ENCODE measurements around the gene IMMP2L. TPM values are rescaled to one million over a fixed set of nuclear protein-coding genes. Genes with fewer than 3 reads are reported as not detected.

Gene IMMP2L
- total RNA-seq, 1 donor from 2014 or later = 29.7 TPM

GRCh38 chr7:110962826-110963225 lies 599.5 kb downstream of the IMMP2L start:
- no peak for TF ChIP-seq CTCF (IDR thresholded peaks at IDR 0.05; ENCODE audit: unreplicated experiment)
- Mint-ChIP-seq H3K27ac (no peak overlapping the region), H3K36me3 (ENCODE audit: insufficient read depth) (no peaks in the 10 kb centered on the region), H3K27me3 (peaks cover 11% of the 10 kb centered on the region), H3K9me3 (ENCODE audit: low read depth) (peaks cover 2% of the 10 kb centered on the region), H3K4me1 (ENCODE audit: low read depth) (peaks cover 7% of the 10 kb centered on the region), H3K4me3 (ENCODE audit: low read depth) (no peak overlapping the region)
- no peak for DNase-seq (ENCODE audit: low spot score, unreplicated experiment)

- no peak for TF ChIP-seq CTCF (IDR thresholded peaks at IDR 0.05; ENCODE audit: unreplicated experiment)
- no peak overlapping the region for H3K27ac Mint-ChIP-seq
Measured at GRCh38 chr7:110962374-110962773, 599.9 kb downstream of the IMMP2L start.

GRCh38 chr7:110960811-110961210 lies 601.5 kb downstream of the IMMP2L start:
- DNase-seq (ENCODE audit: low spot score, unreplicated experiment) = no peak
- H3K4me3 Mint-ChIP-seq (ENCODE audit: low read depth) = no peak overlapping the region
- TF ChIP-seq CTCF (IDR thresholded peaks at IDR 0.05; ENCODE audit: unreplicated experiment) = no peak
- H3K27me3 Mint-ChIP-seq = peaks cover 11% of the 10 kb centered on the region
- H3K4me1 Mint-ChIP-seq (ENCODE audit: low read depth) = peaks cover 7% of the 10 kb centered on the region
- H3K27ac Mint-ChIP-seq = no peak overlapping the region
- no peaks in the 10 kb centered on the region for H3K36me3 Mint-ChIP-seq (ENCODE audit: insufficient read depth)
- H3K9me3 Mint-ChIP-seq (ENCODE audit: low read depth) = peaks cover 7% of the 10 kb centered on the region

More at GRCh38 chr7:110962374-110962773, 599.9 kb downstream of the IMMP2L start:
- DNase-seq (ENCODE audit: low spot score, unreplicated experiment) = no peak
- peaks cover 11% of the 10 kb centered on the region for H3K27me3 Mint-ChIP-seq
- H3K9me3 Mint-ChIP-seq (ENCODE audit: low read depth) = peaks cover 6% of the 10 kb centered on the region
- H3K4me1 Mint-ChIP-seq (ENCODE audit: low read depth) = peaks cover 7% of the 10 kb centered on the region
- H3K4me3 Mint-ChIP-seq (ENCODE audit: low read depth) = no peak overlapping the region
- no peaks in the 10 kb centered on the region for H3K36me3 Mint-ChIP-seq (ENCODE audit: insufficient read depth)

- H3K4me3 Mint-ChIP-seq (ENCODE audit: low read depth) = no peak overlapping the region
- peaks cover 10% of the 10 kb centered on the region for H3K4me1 Mint-ChIP-seq (ENCODE audit: low read depth)
- no peak for DNase-seq (ENCODE audit: low spot score, unreplicated experiment)
- no peak overlapping the region for H3K27ac Mint-ChIP-seq
- H3K36me3 Mint-ChIP-seq (ENCODE audit: insufficient read depth) = no peaks in the 10 kb centered on the region
- peaks cover 3% of the 10 kb centered on the region for H3K9me3 Mint-ChIP-seq (ENCODE audit: low read depth)
- TF ChIP-seq CTCF (IDR thresholded peaks at IDR 0.05; ENCODE audit: unreplicated experiment) = no peak
- no peaks in the 10 kb centered on the region for H3K27me3 Mint-ChIP-seq
Measured at GRCh38 chr7:110948280-110948679, 614.0 kb downstream of the IMMP2L start.

- no peak for DNase-seq (ENCODE audit: low spot score, unreplicated experiment)
- Mint-ChIP-seq H3K9me3 (ENCODE audit: low read depth) (peaks cover 3% of the 10 kb centered on the region), H3K4me3 (ENCODE audit: low read depth) (no peak overlapping the region), H3K27me3 (no peaks in the 10 kb centered on the region), H3K4me1 (ENCODE audit: low read depth) (peaks cover 11% of the 10 kb centered on the region), H3K36me3 (ENCODE audit: insufficient read depth) (no peaks in the 10 kb centered on the region), H3K27ac (no peak overlapping the region)
- TF ChIP-seq CTCF (IDR thresholded peaks at IDR 0.05; ENCODE audit: unreplicated experiment) = no peak
Measured at GRCh38 chr7:110947408-110947807, 614.9 kb downstream of the IMMP2L start.

All from progenitor cell of endocrine pancreas (in vitro differentiated cells).